OCI-LY3 (cell line): Measurements from ENCODE around the gene SEC14L1.

ENCODE experiments used
- H2AFZ ChIP-seq: fragments of 200-600, 300-600 bp; shearing (Covaris generic); 2 replicates; pipeline ENCODE4 v1.6.0; 2014; ENCODE audit warnings: antibody characterized with exemption, low read depth, low read length
- H3K27ac ChIP-seq: fragments of 200-600, 300-600 bp; sonication (generic); 2 replicates; pipeline ENCODE4 v1.5.1; 2014; ENCODE audit warnings: mild to moderate bottlenecking, low read length, moderate library complexity, mixed read lengths
- H3K27me3 ChIP-seq: fragments of 200-600, 300-600 bp; sonication (generic); 2 replicates; pipeline ENCODE4 v1.6.1; 2014; ENCODE audit warnings: low read depth, low read length, mixed read lengths
- H3K36me3 ChIP-seq: fragments of 200-600, 300-600 bp; sonication (generic); replicated peaks from 2 replicates; pipeline ENCODE3; 2014; ENCODE audit warnings: low read depth, low read length, mixed read lengths
- H3K4me1 ChIP-seq: fragments of 300-600, 200-600 bp; sonication (generic); 2 replicates; pipeline ENCODE4 v1.6.1; 2014; ENCODE audit warnings: low read length, mixed read lengths
- H3K4me2 ChIP-seq: fragments of 200-600, 300-600 bp; sonication (generic); 2 replicates; pipeline ENCODE4 v1.6.1; 2014; ENCODE audit warnings: low read length, mixed read lengths
- H3K4me3 ChIP-seq: fragments of 300-600, 200-600 bp; sonication (generic); 2 replicates; pipeline ENCODE4 v1.5.1; 2014; ENCODE audit warnings: antibody characterized with exemption, mild to moderate bottlenecking, low read length, moderate library complexity
- H3K79me2 ChIP-seq: fragments of 300-600, 200-600 bp; shearing (Covaris generic); 2 replicates; pipeline ENCODE4 v1.6.1; 2014; ENCODE audit warnings: mild to moderate bottlenecking, low read length, mixed read lengths
- H3K9ac ChIP-seq: fragments of 300-600, 200-600 bp; shearing (Covaris generic); 2 replicates; pipeline ENCODE4 v1.6.0; 2014; ENCODE audit warnings: mild to moderate bottlenecking, low read length, moderate library complexity
- H3K9me3 ChIP-seq: fragments of 200-600, 300-600 bp; shearing (Covaris generic); 2 replicates; pipeline ENCODE4 v1.6.1; 2014; ENCODE audit warnings: low read length, mixed read lengths; ENCODE audit not compliant: insufficient read depth
- H4K20me1 ChIP-seq: fragments of 200-600, 300-600 bp; sonication (generic); 2 replicates; pipeline ENCODE4 v1.6.1; 2016; ENCODE audit warnings: low read length, mixed read lengths; ENCODE audit not compliant: insufficient read depth
- CTCF ChIP-seq: fragments of 200-600, 300-600 bp; sonication (generic); IDR thresholded peaks from 2 replicates; pipeline ENCODE4 v1.5.1; 2014; ENCODE audit warnings: antibody characterized with exemption, low read length, low read depth
- EZH2phosphoT487 ChIP-seq: fragments of 200-600 bp; shearing (Covaris generic); IDR thresholded peaks from 2 replicates; pipeline ENCODE4 v1.6.1; 2018; ENCODE audit warnings: antibody characterized with exemption, mixed run types, low read depth

SEC14L1 gene

DNA sequence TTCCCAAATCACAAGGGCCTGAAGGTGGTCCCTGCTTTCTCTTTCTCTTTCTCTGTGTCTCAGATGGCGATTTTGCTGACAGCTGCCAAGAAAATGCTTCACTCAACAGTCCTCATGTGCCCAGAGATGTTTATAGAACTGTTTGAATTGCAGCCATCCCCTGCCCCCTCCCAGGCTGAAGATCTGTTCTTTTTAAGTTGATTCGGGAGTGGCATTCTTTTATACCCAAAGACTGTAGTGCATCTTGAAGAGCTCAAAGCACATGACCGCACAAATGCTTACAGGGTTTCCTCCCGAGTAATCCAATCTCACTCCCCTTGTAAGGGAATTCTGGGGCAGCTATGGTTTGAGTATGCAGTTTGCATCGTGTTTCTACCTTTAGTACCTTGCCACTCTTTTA lies 75.7 kb downstream of the SEC14L1 start:
- Histone ChIP-seq H3K4me1 (peaks cover 17% of the 10 kb centered on the region), H3K27me3 (no peaks in the 10 kb centered on the region), H3K9me3 (no peaks in the 10 kb centered on the region), H3K36me3 (peaks cover 60% of the 10 kb centered on the region), H2AFZ (no peak overlapping the region), H3K4me2 (no peak overlapping the region), H3K4me3 (no peak overlapping the region), H3K27ac (no peak overlapping the region), H4K20me1 (peaks cover 38% of the 10 kb centered on the region), H3K79me2 (no peaks in the 10 kb centered on the region), H3K9ac (no peak overlapping the region)
- TF ChIP-seq EZH2phosphoT487 (no peak), CTCF (no peak)

GRCh38 chr17:77217123-77217522 lies 76.4 kb downstream of the SEC14L1 start:
- H3K36me3 ChIP-seq: peaks cover 54% of the 10 kb centered on the region
- no peaks in the 10 kb centered on the region for H3K9me3 ChIP-seq
- TF ChIP-seq EZH2phosphoT487 (no peak), CTCF (no peak)

GRCh38 chr17:77217566-77217965 lies 76.8 kb downstream of the SEC14L1 start:
- Histone ChIP-seq H3K27ac (no peak overlapping the region), H4K20me1 (peaks cover 29% of the 10 kb centered on the region), H3K36me3 (peaks cover 53% of the 10 kb centered on the region), H2AFZ (no peak overlapping the region), H3K4me1 (peaks cover 7% of the 10 kb centered on the region), H3K4me2 (no peak overlapping the region), H3K9ac (no peak overlapping the region), H3K79me2 (no peaks in the 10 kb centered on the region), H3K4me3 (no peak overlapping the region), H3K9me3 (no peaks in the 10 kb centered on the region), H3K27me3 (no peaks in the 10 kb centered on the region)
- TF ChIP-seq EZH2phosphoT487 (no peak), CTCF (no peak)

More at GRCh38 chr17:77217123-77217522, 76.4 kb downstream of the SEC14L1 start:
- H2AFZ ChIP-seq: no peak overlapping the region
- H3K79me2 ChIP-seq: no peaks in the 10 kb centered on the region
- peaks cover 31% of the 10 kb centered on the region for H4K20me1 ChIP-seq
- H3K4me1 ChIP-seq: peaks cover 11% of the 10 kb centered on the region
- no peaks in the 10 kb centered on the region for H3K27me3 ChIP-seq
- H3K4me2 ChIP-seq: no peak overlapping the region
- H3K9ac ChIP-seq: no peak overlapping the region
- no peak overlapping the region for H3K4me3 ChIP-seq
- H3K27ac ChIP-seq: no peak overlapping the region

- no peaks in the 10 kb centered on the region for H3K4me1 ChIP-seq
- H3K9ac ChIP-seq: no peak overlapping the region
- H3K27ac ChIP-seq: no peak overlapping the region
- peaks cover 16% of the 10 kb centered on the region for H4K20me1 ChIP-seq
- no peak overlapping the region for H3K4me2 ChIP-seq
- no peak for TF ChIP-seq CTCF
- no peak for TF ChIP-seq EZH2phosphoT487
- H3K4me3 ChIP-seq: no peak overlapping the region
- H3K27me3 ChIP-seq: no peaks in the 10 kb centered on the region
- H3K36me3 ChIP-seq: peaks cover 43% of the 10 kb centered on the region
- H3K79me2 ChIP-seq: no peaks in the 10 kb centered on the region
- no peaks in the 10 kb centered on the region for H3K9me3 ChIP-seq
- H2AFZ ChIP-seq: no peak overlapping the region
Measured at GRCh38 chr17:77218902-77219301, 78.1 kb downstream of the SEC14L1 start.
